ENCODE results near the gene JMJD7.

DNA sequence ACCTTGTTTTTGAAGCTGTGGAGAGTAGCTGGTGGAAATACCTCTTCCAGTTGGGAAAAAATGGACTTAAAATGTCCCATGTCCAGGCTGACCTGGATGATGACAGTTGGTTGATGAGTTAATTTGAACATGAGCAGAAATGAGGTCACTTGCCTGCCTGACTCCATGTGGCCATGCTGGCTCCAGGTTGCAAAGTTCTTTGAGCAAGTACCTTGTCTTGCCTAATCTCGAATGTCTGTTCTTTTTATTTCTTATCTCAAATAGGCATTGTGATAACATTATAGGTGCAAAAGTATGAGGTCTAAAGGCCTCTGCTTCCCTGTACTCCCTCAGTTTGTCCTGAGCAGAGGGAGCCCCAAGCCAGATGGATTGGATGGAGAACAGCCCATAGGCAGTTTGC lies 44.6 kb upstream of the JMJD7 start:
- TF ChIP-seq, protein P1, sequence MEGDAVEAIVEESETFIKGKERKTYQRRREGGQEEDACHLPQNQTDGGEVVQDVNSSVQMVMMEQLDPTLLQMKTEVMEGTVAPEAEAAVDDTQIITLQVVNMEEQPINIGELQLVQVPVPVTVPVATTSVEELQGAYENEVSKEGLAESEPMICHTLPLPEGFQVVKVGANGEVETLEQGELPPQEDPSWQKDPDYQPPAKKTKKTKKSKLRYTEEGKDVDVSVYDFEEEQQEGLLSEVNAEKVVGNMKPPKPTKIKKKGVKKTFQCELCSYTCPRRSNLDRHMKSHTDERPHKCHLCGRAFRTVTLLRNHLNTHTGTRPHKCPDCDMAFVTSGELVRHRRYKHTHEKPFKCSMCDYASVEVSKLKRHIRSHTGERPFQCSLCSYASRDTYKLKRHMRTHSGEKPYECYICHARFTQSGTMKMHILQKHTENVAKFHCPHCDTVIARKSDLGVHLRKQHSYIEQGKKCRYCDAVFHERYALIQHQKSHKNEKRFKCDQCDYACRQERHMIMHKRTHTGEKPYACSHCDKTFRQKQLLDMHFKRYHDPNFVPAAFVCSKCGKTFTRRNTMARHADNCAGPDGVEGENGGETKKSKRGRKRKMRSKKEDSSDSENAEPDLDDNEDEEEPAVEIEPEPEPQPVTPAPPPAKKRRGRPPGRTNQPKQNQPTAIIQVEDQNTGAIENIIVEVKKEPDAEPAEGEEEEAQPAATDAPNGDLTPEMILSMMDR (IDR thresholded peaks at IDR 0.05; ENCODE audit: low read depth, low read length, poor library complexity, severe bottlenecking), result no peak
- no peak for TF ChIP-seq EZH2phosphoT487 (IDR thresholded peaks at IDR 0.05; ENCODE audit: borderline replicate concordance, low read length)

Measured in DOHH2 (cell line).